Endothelial cell of umbilical vein (primary cell): ENCODE results near the gene UNC119B.

Experiments
- CTCF ChIP-seq, 2 donors: IDR thresholded peaks; 1 replicate in 1 of 2; 2 replicates in 1 of 2; pipeline ENCODE4 v1.5.1; 2011; ENCODE audit warnings: low read length in 2 of 2, mild to moderate bottlenecking in 2 of 2, moderate library complexity in 2 of 2, control low read depth in 1 of 2, inconsistent platforms in 1 of 2, low read depth in 1 of 2; ENCODE audit not compliant: insufficient read depth in 1 of 2; ENCODE audit errors: extremely low read depth in 1 of 2
- POLR2A ChIP-seq: IDR thresholded peaks from 2 replicates; pipeline ENCODE4 v1.6.1; 2012; ENCODE audit warnings: low read depth, mild to moderate bottlenecking, control low read depth, low read length

- TF ChIP-seq POLR2A, result no peak
- no peak for TF ChIP-seq CTCF (IDR thresholded peaks at IDR 0.05; ENCODE audit: extremely low read depth in 1 of 2, insufficient read depth in 1 of 2, low read depth in 1 of 2, low read length in 2 of 2)
These were observed 4.6 kb upstream of the UNC119B start for GRCh38 chr12:120705618-120706017.
